GDM1 (cell line): ENCODE results near the gene GLP1R.
A peak's percentile ranks its signal among the peaks of the same experiment; 100 is the strongest.

ENCODE experiments used
- DNase-seq: peaks from one replicate; lab custom pipeline; 2025; lab: John Stamatoyannopoulos, UW

The GLP1R gene

GRCh38 chr6:39044181-39044580, 4.4 kb upstream of the GLP1R start:
- DNase-seq, result no peak

- no peak for DNase-seq
These were observed 900 bp upstream of the GLP1R start for GRCh38 chr6:39047434-39048327.

GRCh38 chr6:39049575-39050283, 1.1 kb downstream of the GLP1R start:
- no peak for DNase-seq

- DNase-seq, result no peak
These were observed 2.0 kb downstream of the GLP1R start for GRCh38 chr6:39050453-39051112.

GRCh38 chr6:39051399-39052122, 3.0 kb downstream of the GLP1R start:
- peak; percentile 19 for DNase-seq

GRCh38 chr6:39053016-39053624, 4.5 kb downstream of the GLP1R start:
- DNase-seq, result no peak

DNA sequence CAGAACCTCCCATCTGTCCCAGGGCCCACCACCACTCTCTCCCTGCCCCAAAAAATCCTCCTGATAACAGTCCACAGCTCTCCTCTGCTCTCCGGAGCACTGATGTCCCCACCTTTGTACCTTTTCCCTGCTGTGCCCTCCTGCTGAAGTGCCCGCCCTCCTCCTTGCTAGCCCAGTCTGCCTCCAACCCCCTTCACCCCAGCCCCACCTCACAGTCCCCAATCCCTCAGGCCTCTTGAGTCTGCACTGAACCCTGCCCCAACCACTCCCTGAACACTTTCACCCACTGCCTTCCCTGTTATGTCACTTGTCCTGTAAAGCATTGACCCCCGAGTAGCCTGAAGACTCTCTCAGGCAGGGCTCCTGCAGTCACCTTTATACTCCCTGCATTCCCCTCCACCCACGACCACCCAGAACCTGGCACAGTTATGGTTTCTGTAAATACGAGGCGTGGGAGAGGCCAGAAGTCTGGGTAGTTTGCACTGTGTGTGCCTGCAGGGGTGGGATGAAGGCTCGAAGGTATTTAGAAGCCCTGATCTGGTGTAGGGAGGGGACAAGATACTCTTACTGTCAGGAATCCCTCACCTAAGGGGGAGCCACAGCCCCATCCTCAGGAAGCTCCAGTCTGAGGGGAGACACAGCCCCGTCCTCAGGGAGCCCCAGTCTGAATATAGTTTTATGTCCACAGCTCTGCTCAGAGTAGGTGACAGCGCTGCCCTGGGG, 5.4 kb downstream of the GLP1R start:
- no peak for DNase-seq

DNA sequence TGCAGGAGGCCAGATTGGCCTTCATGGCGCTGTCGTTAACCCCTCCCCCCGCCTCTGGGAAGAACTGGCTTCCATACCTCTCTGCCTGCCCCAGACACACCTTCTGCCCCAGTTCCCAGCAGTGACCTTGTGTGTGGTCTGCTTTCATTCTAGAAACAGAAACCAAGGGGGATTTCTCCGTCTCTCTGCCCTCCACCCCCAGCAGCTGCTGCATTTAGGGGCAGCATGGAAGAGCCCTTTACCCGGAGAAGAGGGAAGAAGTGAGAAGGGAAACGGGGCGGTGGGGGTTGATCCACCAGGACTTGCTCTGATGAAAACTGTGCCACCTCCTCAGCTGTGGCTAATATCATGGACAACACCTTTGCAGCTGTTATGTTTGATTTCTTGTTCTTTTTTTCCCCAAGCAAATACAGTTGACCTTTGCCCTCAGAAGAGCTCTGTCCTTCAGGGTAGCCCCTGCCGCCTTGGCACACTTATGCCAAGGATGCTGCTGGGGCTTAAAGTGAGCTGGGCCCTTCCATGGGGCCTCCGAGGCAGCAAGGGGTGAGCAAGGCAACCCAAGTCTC, 6.1 kb downstream of the GLP1R start:
- no peak for DNase-seq

DNA sequence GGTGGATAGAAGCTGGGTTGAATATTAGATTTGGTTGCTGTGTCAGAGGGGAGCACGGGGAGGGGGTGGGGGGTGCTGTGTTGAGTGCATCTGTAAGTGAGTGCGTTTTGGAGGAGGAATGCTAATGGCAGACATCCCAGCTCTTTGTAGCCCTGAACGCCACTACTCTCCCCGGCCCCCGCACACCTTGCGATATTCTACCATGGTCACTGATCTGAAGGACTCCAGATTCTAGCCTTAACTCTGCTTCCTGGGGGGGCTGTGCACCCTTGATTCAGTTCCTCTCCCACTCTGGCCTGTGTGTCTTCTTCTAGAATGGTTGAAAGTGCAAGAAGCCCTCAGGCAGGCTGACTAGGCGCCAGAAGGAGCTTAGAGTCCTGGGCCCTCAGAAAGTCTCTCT, 7.1 kb downstream of the GLP1R start:
- DNase-seq, result no peak

DNA sequence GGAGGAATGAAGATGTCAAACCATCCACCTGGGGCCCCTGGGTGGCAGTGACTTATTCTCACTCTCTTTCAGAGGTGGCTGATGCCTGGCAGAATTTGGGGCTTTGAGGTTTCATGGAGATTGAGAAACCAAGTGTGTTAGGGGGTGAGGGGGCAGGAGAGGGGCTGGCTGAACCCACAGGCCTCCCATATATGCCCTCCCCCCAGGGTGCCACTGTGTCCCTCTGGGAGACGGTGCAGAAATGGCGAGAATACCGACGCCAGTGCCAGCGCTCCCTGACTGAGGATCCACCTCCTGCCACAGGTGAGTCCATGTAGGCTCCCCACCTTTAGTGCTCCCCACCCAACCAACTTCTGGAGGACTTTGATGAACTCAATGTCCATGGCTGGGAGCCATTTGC, 7.6 kb downstream of the GLP1R start:
- no peak for DNase-seq

GRCh38 chr6:39056681-39057080, 8.1 kb downstream of the GLP1R start:
- no peak for DNase-seq

DNA sequence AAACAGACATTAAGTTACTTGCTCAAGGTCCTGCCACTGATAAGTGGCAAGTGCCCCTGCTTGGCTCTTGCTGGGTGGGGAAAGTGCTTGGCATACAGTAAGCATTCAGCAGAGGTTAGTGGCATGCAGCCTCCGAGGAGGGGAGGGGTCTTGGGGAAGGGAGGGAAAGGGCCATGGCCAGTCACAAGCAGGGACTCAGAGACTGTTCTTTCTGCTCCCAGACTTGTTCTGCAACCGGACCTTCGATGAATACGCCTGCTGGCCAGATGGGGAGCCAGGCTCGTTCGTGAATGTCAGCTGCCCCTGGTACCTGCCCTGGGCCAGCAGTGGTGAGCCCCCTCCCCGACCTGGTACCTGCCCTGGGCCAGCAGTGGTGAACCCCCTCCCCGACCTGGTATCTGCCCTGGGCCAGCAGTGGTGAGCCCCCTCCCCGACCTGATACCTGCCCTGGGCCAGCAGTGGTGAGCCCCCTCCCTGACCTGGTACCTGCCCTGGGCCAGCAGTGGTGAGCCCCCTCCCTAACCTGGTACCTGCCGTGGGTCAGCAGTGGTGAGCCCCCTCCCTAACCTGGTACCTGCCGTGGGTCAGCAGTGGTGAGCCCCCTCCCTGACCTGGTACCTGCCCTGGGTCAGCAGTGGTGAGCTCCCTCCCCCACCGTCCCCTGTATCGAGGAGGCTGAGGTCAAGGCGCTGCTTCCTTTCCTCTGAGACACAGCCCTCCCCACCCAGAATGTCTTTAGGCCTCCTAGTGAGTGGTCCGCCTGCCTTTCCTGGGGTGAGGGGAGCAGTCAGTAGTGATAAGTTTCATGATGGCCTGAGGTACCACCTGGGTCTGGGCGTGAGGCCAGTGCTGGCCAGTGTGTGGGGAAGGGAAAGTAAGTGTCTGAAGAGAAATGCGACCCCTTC, 8.9 kb downstream of the GLP1R start:
- no peak for DNase-seq

- DNase-seq, result no peak
These were observed 10.0 kb downstream of the GLP1R start for GRCh38 chr6:39058471-39059147.

DNA sequence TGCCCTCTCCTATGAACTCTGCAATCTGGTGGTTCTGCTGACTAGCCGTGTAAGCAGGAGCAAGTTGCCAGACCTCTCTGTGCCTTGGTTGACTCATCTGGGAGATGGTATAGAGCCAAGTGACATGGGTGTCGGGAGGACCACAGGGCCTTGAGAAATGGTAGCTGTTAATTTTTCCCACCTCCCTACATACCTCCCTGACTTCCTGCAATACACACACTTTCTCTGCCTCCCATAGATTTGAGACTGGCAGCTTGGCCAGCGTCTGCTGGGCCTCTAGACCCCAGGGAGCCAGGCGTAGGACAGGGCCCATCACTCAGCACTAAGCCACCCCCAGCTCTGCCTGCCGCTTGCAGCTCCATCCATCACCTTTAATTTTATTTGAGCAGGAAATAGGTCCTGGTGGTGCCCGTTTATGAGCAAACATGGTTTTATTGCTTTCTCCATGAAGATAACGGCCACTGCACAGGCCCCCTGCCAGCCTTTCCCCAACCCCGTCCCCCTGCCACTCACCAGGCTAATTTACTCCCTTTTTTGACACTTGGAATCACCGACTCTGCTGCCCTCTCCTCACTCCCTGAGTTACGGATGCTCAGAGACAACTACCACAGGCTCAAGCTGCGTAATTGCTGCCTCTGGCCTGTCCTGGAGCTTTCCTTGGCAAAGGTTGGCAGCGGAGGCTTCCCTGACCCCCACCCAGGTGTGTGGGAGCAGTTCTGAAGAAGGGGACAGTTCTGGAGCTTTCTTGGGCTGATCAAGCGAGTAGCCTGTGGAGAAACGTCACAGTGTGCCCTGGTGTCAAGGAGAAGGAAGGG, 11.1 kb downstream of the GLP1R start:
- no peak for DNase-seq

DNA sequence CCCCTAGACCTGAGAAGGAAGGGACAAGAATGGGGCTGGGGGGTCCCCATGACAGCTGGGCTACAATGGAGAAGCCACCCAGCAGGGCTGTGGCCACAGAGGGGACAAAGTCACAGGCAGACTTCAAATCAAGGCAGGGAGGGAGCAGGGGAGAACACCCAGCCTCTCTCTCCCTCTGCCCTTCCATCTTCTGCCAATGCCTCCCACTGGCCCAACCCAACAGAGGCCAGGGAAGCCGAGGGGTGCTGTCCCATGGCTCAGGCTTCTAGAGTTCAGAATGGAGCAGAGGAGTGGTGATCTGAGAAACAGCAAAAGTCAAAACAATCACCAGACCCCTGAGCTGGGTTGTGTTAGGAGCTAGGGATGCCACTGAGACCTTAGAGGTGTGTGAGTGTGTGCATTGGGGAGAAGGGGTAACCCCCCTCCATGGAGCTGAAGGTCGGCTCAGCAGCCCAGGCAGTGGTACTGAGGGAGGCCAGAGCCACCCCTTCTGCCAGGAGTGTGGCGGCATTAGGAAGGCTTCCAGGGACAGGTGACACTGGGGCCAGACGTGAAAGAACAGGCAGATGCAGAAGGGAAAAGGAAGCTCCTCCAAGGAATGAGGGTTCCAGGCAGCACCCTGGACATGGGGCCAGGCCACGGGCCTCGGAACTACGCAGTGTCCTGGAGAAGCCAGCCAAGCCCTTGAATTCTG, 12.0 kb downstream of the GLP1R start:
- no peak for DNase-seq

DNA sequence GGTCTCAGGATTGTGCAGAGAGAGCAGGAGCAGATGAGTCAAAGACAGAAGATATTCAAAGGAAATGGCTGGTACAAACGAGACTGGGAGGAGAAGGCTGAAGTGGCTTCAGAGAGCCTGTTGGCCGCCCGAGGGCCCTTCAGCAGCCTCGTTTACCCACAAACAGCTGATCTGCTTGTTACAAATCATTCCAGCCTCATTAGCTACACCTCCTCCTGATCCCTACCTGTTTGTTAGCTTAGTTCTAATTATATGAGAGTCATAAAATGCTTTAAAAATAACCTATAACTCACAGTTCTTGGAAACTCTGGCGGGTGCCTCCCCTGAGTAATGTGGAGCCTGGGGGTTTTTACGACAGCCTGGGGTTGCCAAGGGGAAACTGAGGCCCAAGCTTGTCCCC, 12.6 kb downstream of the GLP1R start:
- no peak for DNase-seq

DNA sequence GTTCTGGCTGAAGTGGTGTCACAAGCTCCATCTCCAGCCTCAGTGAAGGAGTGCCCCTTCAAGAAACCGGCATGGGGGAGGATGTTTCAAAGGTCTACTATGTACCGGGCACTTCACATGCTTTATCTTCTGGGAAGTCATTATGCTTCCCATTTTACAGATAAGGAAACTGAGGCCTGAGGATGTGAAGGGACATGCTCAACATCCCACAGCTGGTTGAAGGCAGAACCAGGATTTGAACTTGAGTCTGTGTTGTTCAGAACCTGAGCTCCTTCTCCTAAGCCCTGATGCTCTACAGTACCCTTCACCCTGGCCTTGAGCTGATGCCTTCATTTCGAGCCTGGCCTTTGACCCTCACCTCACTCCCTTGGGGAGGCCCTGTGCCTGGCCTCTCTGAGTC, 13.0 kb downstream of the GLP1R start:
- DNase-seq, result no peak
